SK-N-SH treated with all-trans-retinoic acid at 6 μM for 48 hours (cell line): Measurements from ENCODE around the gene PIAS3.

Source experiments
- CREB5 ChIP-seq: fragments of 250-450 bp; sonication (Bioruptor Pico); IDR thresholded peaks from 2 replicates; pipeline ENCODE4 v1.5.1; 2020; ENCODE audit warnings: low read depth, mild to moderate bottlenecking, moderate library complexity
- ESRRG ChIP-seq: fragments of 250-450 bp; sonication (Bioruptor Pico); IDR thresholded peaks from 2 replicates; pipeline ENCODE4 v1.6.1; 2021; ENCODE audit warnings: mild to moderate bottlenecking
- PATZ1 ChIP-seq: fragments of 250-450 bp; sonication (Bioruptor Pico); IDR thresholded peaks from 2 replicates; pipeline ENCODE4 v1.8.0; 2020; ENCODE audit warnings: mild to moderate bottlenecking, moderate library complexity, borderline replicate concordance
- TSHZ2 ChIP-seq: fragments of 250-450 bp; sonication (Bioruptor Pico); IDR thresholded peaks from 2 replicates; pipeline ENCODE4 v1.5.0; 2020; ENCODE audit warnings: mild to moderate bottlenecking, moderate library complexity
- ZC3H10 ChIP-seq: fragments of 250-450 bp; sonication (Bioruptor Pico); IDR thresholded peaks from 2 replicates; pipeline ENCODE4 v1.5.1; 2021; ENCODE audit warnings: mild to moderate bottlenecking, moderate library complexity
- ZFP3 ChIP-seq: fragments of 250-450 bp; sonication (Bioruptor Pico); IDR thresholded peaks from 2 replicates; pipeline ENCODE4 v1.5.0; 2020; ENCODE audit warnings: mild to moderate bottlenecking, moderate library complexity
- ZFP30 ChIP-seq: fragments of 450-650 bp; formaldehyde crosslinking; IDR thresholded peaks from 2 replicates; pipeline ENCODE4 v1.5.0; 2022; ENCODE audit warnings: mild to moderate bottlenecking, moderate library complexity

GRCh38 chr1:145805057-145805456 is 53.8 kb downstream of the PIAS3 start:
- no peak for TF ChIP-seq ZFP3 (CRISPR knock-in tag)
- no peak for TF ChIP-seq PATZ1 (CRISPR knock-in tag)
- TF ChIP-seq TSHZ2: no peak
- TF ChIP-seq ZC3H10 (CRISPR knock-in tag): no peak
- TF ChIP-seq CREB5 (CRISPR knock-in tag): no peak
- no peak for TF ChIP-seq ESRRG (CRISPR knock-in tag)
- no peak for TF ChIP-seq ZFP30 (CRISPR knock-in tag)
